HUDEP-2 (cell line): ENCODE data around the gene MAGEA2.
"Not testable (repeated sequence)": the region's sequence is repeated elsewhere in the genome, so short reads cannot be mapped to it uniquely, and the experiment has no call there.

ENCODE experiments used
- DNase-seq, 76 experiments: peaks; one replicate each; lab custom pipeline; 2025; ENCODE audit not compliant: unreplicated experiment in 76 of 76; lab: John Stamatoyannopoulos, UW

The MAGEA2 gene

GRCh38 chrX:152753686-152754650 lies at the start of gene MAGEA2:
Gene MAGEA2, minus strand, starts transcription at chrX:152753842. Its CDS starts 2,479 bp downstream, at chrX:152751363.
- DNase-seq, result not testable (repeated sequence)

- no peak for DNase-seq
Observed at GRCh38 chrX:152798945-152799344, 45.3 kb upstream of the MAGEA2 start.

- not testable (repeated sequence) for DNase-seq
Observed at GRCh38 chrX:152787062-152787461, 33.4 kb upstream of the MAGEA2 start.

- not testable (repeated sequence) for DNase-seq
Observed at GRCh38 chrX:152769549-152770289, 16.1 kb upstream of the MAGEA2 start, which contains the start of gene MAGEA6. Gene MAGEA6, minus strand, starts transcription at chrX:152769689. Its CDS starts 2,039 bp downstream, at chrX:152767650.

- not testable (repeated sequence) for DNase-seq
Observed at GRCh38 chrX:152766562-152766961, 12.9 kb upstream of the MAGEA2 start.

GRCh38 chrX:152761582-152761981 lies 7.9 kb upstream of the MAGEA2 start:
- not testable (repeated sequence) for DNase-seq

GRCh38 chrX:152759544-152759943 lies 5.9 kb upstream of the MAGEA2 start:
- DNase-seq, result not testable (repeated sequence)

- not testable (repeated sequence) for DNase-seq
Observed at GRCh38 chrX:152758918-152759317, 5.3 kb upstream of the MAGEA2 start, which contains the start of gene CSAG3. Gene CSAG3, plus strand, starts transcription at chrX:152759218.

GRCh38 chrX:152754871-152755270 lies 1.2 kb upstream of the MAGEA2 start:
- DNase-seq, result not testable (repeated sequence)

GRCh38 chrX:152738560-152738959 lies 15.1 kb downstream of the MAGEA2 start:
- no peak for DNase-seq

GRCh38 chrX:152736528-152736927 lies 17.1 kb downstream of the MAGEA2 start:
- not testable (repeated sequence) for DNase-seq

GRCh38 chrX:152735860-152736511 lies 17.7 kb downstream of the MAGEA2 start:
- no peak for DNase-seq

GRCh38 chrX:152735101-152735500 lies 18.5 kb downstream of the MAGEA2 start:
- DNase-seq, result no peak

- DNase-seq, result not testable (repeated sequence)
Observed at GRCh38 chrX:152734143-152734858, 19.3 kb downstream of the MAGEA2 start.

- no peak for DNase-seq
Observed at GRCh38 chrX:152733261-152733975, 20.2 kb downstream of the MAGEA2 start, which contains the start of the genes CSAG1 and MAGEA12. Gene CSAG1, minus strand, starts transcription at chrX:152733721. Its CDS starts 1,261 bp downstream, at chrX:152732460. Gene MAGEA12, plus strand, starts transcription at chrX:152733757. Its CDS starts 2,405 bp downstream, at chrX:152736162.

GRCh38 chrX:152725409-152725808 lies 28.2 kb downstream of the MAGEA2 start:
- DNase-seq, result no peak

- not testable (repeated sequence) for DNase-seq
Observed at GRCh38 chrX:152713815-152714787, 39.5 kb downstream of the MAGEA2 start, which contains the start of gene MAGEA2B. Gene MAGEA2B, plus strand, starts transcription at chrX:152714628. Its CDS starts 2,479 bp downstream, at chrX:152717107.

- DNase-seq, result not testable (repeated sequence)
Observed at GRCh38 chrX:152713195-152713594, 40.4 kb downstream of the MAGEA2 start.
